B cell (primary cell): ENCODE measurements around the gene FAM229A. TPM values are rescaled to one million over a fixed set of nuclear protein-coding genes. Genes with fewer than 3 reads are reported as not detected.

Experiments
- ATAC-seq: fragments of 200-7000 bp; cut with Tn5 transposase; one replicate; pipeline ENCODE4 v1.10.0; 2021; ENCODE audit warnings: low read depth, mild to moderate bottlenecking, moderate number of reproducible peaks, moderate library complexity
- CTCF ChIA-PET: fragments of 350-600 bp; sonication (Branson Sonifier 250); formaldehyde crosslinking; loops from one replicate; lab custom pipeline; 2021; ENCODE audit warnings: antibody characterized with exemption, inconsistent platforms; lab: Charles Lee
- POLR2A ChIA-PET: fragments of 350-600 bp; sonication (Branson Sonifier 250); formaldehyde crosslinking; loops from one replicate; lab custom pipeline; 2021; ENCODE audit warnings: antibody characterized with exemption; lab: Charles Lee
- DNase-seq: peaks from one replicate; pipeline ENCODE4 v3.0.0; 2013
- H2AFZ ChIP-seq: 2 replicates; pipeline ENCODE4 v1.6.1; 2012; ENCODE audit warnings: mild to moderate bottlenecking, low read depth, low read length; ENCODE audit not compliant: insufficient read depth, poor library complexity, severe bottlenecking
- H3K27ac ChIP-seq, 2 donors: 1 replicate in 1 of 2; 2 replicates in 1 of 2; pipeline ENCODE4 v1.5.1; 2012 to 2013; ENCODE audit warnings: low read length in 2 of 2, mild to moderate bottlenecking in 2 of 2, moderate library complexity in 1 of 2
- H3K27me3 ChIP-seq, 4 experiments: fragments of 200-600 bp in 1 of 4; sonication (generic) in 1 of 4; replicated peaks in 1 of 4; 1 replicate in 2 of 4; 2 replicates in 2 of 4; pipeline versions ENCODE4 v1.6.1 to v1.7.0; 2013 to 2016; ENCODE audit warnings: low read length in 3 of 4, mild to moderate bottlenecking in 2 of 4, mixed read lengths in 1 of 4, moderate library complexity in 1 of 4; ENCODE audit not compliant: insufficient read depth in 4 of 4, control insufficient read depth in 3 of 4; ENCODE audit errors: control extremely low read depth in 1 of 4
- H3K36me3 ChIP-seq, 2 experiments: replicated peaks in 1 of 2; 1 replicate in 1 of 2; 2 replicates in 1 of 2; pipeline versions ENCODE4 v1.6.1 to v1.7.1; 2013; ENCODE audit warnings: low read length in 1 of 2; ENCODE audit not compliant: insufficient read depth in 2 of 2, control insufficient read depth in 1 of 2; ENCODE audit errors: control extremely low read depth in 1 of 2, extremely low read depth in 1 of 2
- H3K4me1 ChIP-seq, 2 donors: fragments of 200-600 bp in 1 of 2; sonication (generic) in 1 of 2; 1 replicate in 1 of 2; 2 replicates in 1 of 2; pipeline versions ENCODE4 v1.5.1 to v1.6.1; 2013 to 2017; ENCODE audit warnings: low read length in 2 of 2; ENCODE audit not compliant: control insufficient read depth in 2 of 2, insufficient read depth in 2 of 2
- H3K4me2 ChIP-seq: replicated peaks from 2 replicates; pipeline ENCODE3; 2012; ENCODE audit warnings: mild to moderate bottlenecking, low read depth, low read length; ENCODE audit not compliant: poor library complexity, severe bottlenecking
- H3K4me3 ChIP-seq, 5 experiments: fragments of 200-600 bp in 1 of 5; sonication (generic) in 1 of 5; 1 replicate in 3 of 5; 2 replicates in 2 of 5; pipeline versions ENCODE4 v1.5.1 to v1.7.0; 2011 to 2016; ENCODE audit warnings: low read length in 4 of 5, mild to moderate bottlenecking in 4 of 5, low read depth in 2 of 5, control low read depth in 1 of 5, moderate library complexity in 1 of 5; ENCODE audit not compliant: insufficient read depth in 1 of 5; ENCODE audit errors: control extremely low read depth in 1 of 5, extremely low read depth in 1 of 5
- H3K79me2 ChIP-seq: fragments of 200-600 bp; sonication (generic); one replicate; pipeline ENCODE4 v1.6.0; 2016; ENCODE audit warnings: low read length; ENCODE audit not compliant: control insufficient read depth, insufficient read depth
- H3K9ac ChIP-seq: fragments of 200-600 bp; sonication (generic); 2 replicates; pipeline ENCODE4 v1.6.1; 2017; ENCODE audit warnings: mild to moderate bottlenecking, low read length, moderate library complexity
- H3K9me3 ChIP-seq, 3 donors: one replicate each; pipeline versions ENCODE4 v1.6.1 to v1.7.1; 2013; ENCODE audit warnings: low read length in 2 of 3; ENCODE audit not compliant: control insufficient read depth in 2 of 3, insufficient read depth in 1 of 3; ENCODE audit errors: control extremely low read depth in 1 of 3
- H4K20me1 ChIP-seq: 2 replicates; pipeline ENCODE4 v1.6.0; 2012; ENCODE audit warnings: mild to moderate bottlenecking, low read length; ENCODE audit not compliant: insufficient read depth, control insufficient read depth, poor library complexity, severe bottlenecking
- H3K27ac Mint-ChIP-seq: one replicate; pipeline ENCODE4 v1.8.0; 2021; ENCODE audit warnings: mixed read lengths
- H3K27me3 Mint-ChIP-seq: one replicate; pipeline ENCODE4 v1.8.0; 2021; ENCODE audit warnings: mixed read lengths
- H3K4me1 Mint-ChIP-seq: one replicate; pipeline ENCODE4 v1.8.0; 2021; ENCODE audit warnings: mixed read lengths
- H3K4me3 Mint-ChIP-seq: one replicate; pipeline ENCODE4 v1.8.0; 2021; ENCODE audit warnings: mixed read lengths
- H3K9me3 Mint-ChIP-seq: one replicate; pipeline ENCODE4 v1.8.0; 2022; ENCODE audit warnings: mixed read lengths; ENCODE audit not compliant: insufficient read depth
- EZH2 ChIP-seq: IDR thresholded peaks from 2 replicates; pipeline ENCODE4 v1.6.1; 2012; ENCODE audit warnings: borderline replicate concordance, low read depth, mild to moderate bottlenecking, moderate library complexity, low read length; ENCODE audit not compliant: insufficient read depth, poor library complexity, severe bottlenecking
- WGBS: methylation state at CpG from one replicate; pipeline ENCODE4 v1.1.5; 2013; ENCODE audit warnings: missing lambda C conversion rate; ENCODE audit not compliant: insufficient coverage; 5-methylcytosine and 5-hydroxymethylcytosine counted together
- intact Hi-C: fragments of 100-400 bp; cut with micrococcal nuclease; formaldehyde crosslinking; loops from one replicate; pipeline ENCODE4 v1.10.0; 2022
- polyA plus RNA-seq: library from polyadenylated mRNA; depleted of rRNA; stranded (reverse); fragments of >200 nt; gene quantifications from 2 replicates; pipeline ENCODE4 v1.2.3, GENCODE V29; 2012
- total RNA-seq, 2 donors: library from RNA; stranded (reverse); fragments of 120-200 nt in 1 of 2; gene quantifications; 1 replicate in 1 of 2; 2 replicates in 1 of 2; pipeline versions ENCODE4 v1.2.3 to v1.2.4, GENCODE V29; 2013 to 2022
- TF ChIP-seq, protein P1 (sequence below): fragments of 200-600 bp; IDR thresholded peaks from one replicate; pipeline ENCODE4 v1.8.0; 2022; ENCODE audit warnings: antibody characterized with exemption, mild to moderate bottlenecking

The FAM229A gene
- total and polyA plus RNA-seq, 2 donors (not counting 1 experiment from before 2014, with no cell fraction given): 33.3 to 33.8 TPM

DNA sequence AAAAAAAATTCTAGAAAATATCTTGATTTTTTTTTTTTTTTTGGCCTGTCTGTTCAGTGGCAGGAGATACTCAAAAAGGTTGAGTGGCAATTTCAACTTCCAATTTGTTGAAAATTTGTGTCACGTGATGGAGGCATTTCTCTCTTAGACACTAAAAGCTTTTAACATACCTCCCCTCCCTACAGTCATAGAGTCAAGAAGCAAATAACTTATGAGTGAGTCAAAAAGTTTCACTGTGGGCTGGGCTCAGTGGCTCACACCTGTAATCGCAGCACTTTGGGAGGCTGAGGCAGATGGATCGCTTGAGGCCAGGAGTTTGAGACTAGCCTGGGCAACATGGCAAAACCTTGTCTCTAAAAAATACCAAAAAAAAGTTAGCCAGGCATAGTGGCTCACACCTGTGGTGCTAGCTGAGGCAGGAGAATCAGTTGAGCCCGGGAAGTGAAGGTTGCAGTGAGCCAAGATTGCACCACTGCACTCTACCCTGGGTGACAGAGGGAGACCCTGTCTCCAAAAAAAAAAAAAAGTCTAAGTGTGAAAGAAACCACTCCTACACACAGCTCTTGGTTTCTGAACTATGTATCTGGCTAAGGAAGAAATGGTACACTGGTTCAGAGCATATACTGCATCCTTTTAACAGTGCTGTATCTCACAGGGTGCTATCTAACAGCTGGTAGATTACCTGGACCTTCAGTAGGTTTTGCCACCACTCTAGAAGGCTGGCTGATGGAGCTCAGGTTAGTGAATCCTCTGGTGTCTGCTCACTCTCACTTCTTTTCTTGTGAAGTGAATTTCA, 43.6 kb upstream of the FAM229A start:
- peaks cover 0 to 2% of the 10 kb centered on the region in 2 donors for H3K4me1 ChIP-seq
- no peaks in the 10 kb centered on the region for H3K9me3 ChIP-seq
- H3K9me3 Mint-ChIP-seq: no peaks in the 10 kb centered on the region
- H3K79me2 ChIP-seq: no peaks in the 10 kb centered on the region
- intact Hi-C loops: no loop called here
- no peak overlapping the region for H3K27ac Mint-ChIP-seq
- H3K4me3 Mint-ChIP-seq: no peak overlapping the region
- CTCF ChIA-PET: interaction anchor here (0.7 to 1.5 kb wide), 5 partner anchors 11 to 819 kb away, joined by 3 to 6 read pairs (median 4); no protein-coding TSS in a partner anchor
- H3K4me1 Mint-ChIP-seq: no peaks in the 10 kb centered on the region
- 90% methylated on average over 2 of the region's 4 CpGs for WGBS
- TF ChIP-seq, protein P1, sequence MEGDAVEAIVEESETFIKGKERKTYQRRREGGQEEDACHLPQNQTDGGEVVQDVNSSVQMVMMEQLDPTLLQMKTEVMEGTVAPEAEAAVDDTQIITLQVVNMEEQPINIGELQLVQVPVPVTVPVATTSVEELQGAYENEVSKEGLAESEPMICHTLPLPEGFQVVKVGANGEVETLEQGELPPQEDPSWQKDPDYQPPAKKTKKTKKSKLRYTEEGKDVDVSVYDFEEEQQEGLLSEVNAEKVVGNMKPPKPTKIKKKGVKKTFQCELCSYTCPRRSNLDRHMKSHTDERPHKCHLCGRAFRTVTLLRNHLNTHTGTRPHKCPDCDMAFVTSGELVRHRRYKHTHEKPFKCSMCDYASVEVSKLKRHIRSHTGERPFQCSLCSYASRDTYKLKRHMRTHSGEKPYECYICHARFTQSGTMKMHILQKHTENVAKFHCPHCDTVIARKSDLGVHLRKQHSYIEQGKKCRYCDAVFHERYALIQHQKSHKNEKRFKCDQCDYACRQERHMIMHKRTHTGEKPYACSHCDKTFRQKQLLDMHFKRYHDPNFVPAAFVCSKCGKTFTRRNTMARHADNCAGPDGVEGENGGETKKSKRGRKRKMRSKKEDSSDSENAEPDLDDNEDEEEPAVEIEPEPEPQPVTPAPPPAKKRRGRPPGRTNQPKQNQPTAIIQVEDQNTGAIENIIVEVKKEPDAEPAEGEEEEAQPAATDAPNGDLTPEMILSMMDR: no peak
- TF ChIP-seq EZH2: no peak
- H3K9ac ChIP-seq: no peak overlapping the region
- no peak overlapping the region for H2AFZ ChIP-seq
- H3K4me2 ChIP-seq: no peak overlapping the region
- H3K36me3 ChIP-seq: no peaks in the 10 kb centered on the region
- no peak overlapping the region for H3K27ac ChIP-seq
- H3K27me3 Mint-ChIP-seq: no peaks in the 10 kb centered on the region
- H4K20me1 ChIP-seq: no peaks in the 10 kb centered on the region
- H3K27me3 ChIP-seq: no peaks in the 10 kb centered on the region
- DNase-seq (no peak), ATAC-seq (no peak)
- H3K4me3 ChIP-seq: no peak overlapping the region
- POLR2A ChIA-PET: no interaction called here

DNA sequence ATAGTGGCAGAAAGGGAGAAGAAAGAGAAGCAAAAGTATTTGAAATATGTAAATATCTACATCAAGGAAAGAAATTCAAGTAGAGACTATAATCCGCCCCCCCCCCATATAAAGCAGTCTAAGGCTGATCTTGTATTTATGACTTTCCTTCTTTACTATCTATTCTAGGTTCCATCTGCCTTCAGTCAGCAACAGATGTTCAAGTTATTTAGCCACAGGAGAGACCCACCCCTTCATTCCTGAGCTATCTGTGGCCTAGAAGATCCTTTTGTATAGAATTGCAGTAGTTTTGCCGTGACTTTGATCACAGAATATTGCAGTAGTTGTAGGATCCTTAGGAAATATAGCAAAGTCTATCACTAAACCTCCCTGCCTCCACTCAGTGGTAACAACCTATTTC, 42.7 kb upstream of the FAM229A start:
- POLR2A ChIA-PET: no interaction called here
- no peaks in the 10 kb centered on the region for H3K36me3 ChIP-seq

More for the DNA sequence above, 42.7 kb upstream of the FAM229A start:
- H3K4me2 ChIP-seq: no peak overlapping the region
- H3K4me1 ChIP-seq: peaks cover 0 to 3% of the 10 kb centered on the region in 2 donors
- H2AFZ ChIP-seq: no peak overlapping the region
- Mint-ChIP-seq H3K9me3 (no peaks in the 10 kb centered on the region), H3K27ac (no peak overlapping the region), H3K4me1 (peaks cover 2% of the 10 kb centered on the region), H3K27me3 (no peaks in the 10 kb centered on the region), H3K4me3 (no peak overlapping the region)
- no peak for DNase-seq
- no peaks in the 10 kb centered on the region for H3K79me2 ChIP-seq
- no peak for ATAC-seq
- intact Hi-C loops: no loop called here
- H3K27me3 ChIP-seq: no peaks in the 10 kb centered on the region
- H3K9ac ChIP-seq: no peak overlapping the region
- no peak overlapping the region for H3K4me3 ChIP-seq
- WGBS: no CpG with 5 or more reads among the region's 2 CpGs
- H3K9me3 ChIP-seq: no peaks in the 10 kb centered on the region
- CTCF ChIA-PET: no interaction called here
- no peak for TF ChIP-seq EZH2
- TF ChIP-seq, protein P1: no peak
- no peaks in the 10 kb centered on the region for H4K20me1 ChIP-seq
- H3K27ac ChIP-seq: no peak overlapping the region
